Stimulated activated CD8-positive, alpha-beta memory T cell treated with anti-CD3 and anti-CD28 coated beads, Interleukin-4, amount 100 ng/mL, for 24 hours (primary cell): Measurements from ENCODE around the gene CBX4.

Source experiments
- DNase-seq: peaks from one replicate; pipeline ENCODE4 v3.0.0-alpha.2; 2020; ENCODE audit warnings: low read depth

The CBX4 gene

DNA sequence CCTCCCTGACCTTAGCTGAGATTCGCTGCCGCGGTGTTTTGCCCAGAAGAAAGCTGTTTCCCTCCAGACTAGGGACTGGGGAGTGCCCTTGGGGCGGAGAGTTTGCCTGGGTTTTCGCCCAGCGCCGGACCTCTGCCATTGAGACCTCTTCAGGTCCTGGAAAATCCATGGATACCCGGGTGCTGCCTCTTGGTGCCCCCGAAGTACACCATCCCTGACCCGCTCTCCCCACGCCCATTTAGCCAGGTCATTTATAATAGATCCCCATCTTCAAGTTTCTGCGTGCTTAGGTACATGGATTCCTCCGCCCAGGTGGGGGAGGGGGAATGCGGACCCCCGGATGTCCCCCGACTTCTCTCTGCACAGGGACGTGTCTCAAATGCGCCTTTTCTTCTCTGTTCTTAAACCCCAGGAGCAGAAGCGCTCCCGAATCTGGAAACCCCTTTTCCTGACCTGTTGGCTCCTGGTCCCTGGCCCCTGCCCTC, 27.3 kb downstream of the CBX4 start:
- no peak for DNase-seq

DNA sequence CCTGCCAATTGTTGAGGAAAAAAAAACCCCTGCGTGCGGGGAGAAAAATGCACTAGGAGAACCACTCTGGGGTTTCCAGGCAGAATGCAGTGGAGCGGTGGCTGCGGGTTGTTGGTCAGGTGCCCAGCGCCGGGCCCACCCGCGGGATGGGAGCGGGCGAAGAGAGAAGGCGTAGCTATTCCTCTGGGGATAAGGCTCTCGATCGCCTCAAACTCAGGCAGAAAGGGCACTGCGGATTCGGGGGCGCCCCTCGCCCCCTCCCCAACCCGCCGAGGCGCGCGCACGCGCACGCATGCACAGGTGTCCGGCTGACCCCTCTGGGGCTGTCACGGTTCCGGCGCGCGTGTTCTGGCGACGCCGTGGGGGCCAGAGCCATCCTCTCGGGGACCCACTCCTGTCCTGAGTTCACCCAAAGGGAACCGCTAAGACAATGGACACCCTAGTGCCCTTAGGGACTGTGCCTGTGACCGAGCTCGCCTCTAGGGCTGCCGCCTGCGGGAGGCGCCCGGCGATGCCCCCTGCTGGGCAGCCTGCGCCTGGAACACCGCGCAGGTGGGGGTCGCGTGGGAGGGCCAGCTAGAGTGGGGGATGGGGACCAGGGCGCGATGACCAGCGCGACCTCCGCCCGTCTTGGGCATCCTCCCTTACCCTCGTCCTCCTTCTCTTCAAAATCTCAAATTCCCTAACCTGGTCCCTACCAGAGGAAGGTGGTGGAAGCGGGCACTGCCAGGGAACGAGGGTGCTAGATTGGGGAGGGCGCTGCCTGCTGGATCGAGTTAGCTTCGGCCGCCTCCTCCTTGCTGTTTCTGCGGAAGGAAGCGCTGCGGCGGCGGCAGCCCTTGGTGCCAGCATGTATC, 28.0 kb downstream of the CBX4 start:
- no peak for DNase-seq

- peak; percentile 65 for DNase-seq
Measured at GRCh38 chr17:79810130-79811010, 28.9 kb downstream of the CBX4 start.

DNA sequence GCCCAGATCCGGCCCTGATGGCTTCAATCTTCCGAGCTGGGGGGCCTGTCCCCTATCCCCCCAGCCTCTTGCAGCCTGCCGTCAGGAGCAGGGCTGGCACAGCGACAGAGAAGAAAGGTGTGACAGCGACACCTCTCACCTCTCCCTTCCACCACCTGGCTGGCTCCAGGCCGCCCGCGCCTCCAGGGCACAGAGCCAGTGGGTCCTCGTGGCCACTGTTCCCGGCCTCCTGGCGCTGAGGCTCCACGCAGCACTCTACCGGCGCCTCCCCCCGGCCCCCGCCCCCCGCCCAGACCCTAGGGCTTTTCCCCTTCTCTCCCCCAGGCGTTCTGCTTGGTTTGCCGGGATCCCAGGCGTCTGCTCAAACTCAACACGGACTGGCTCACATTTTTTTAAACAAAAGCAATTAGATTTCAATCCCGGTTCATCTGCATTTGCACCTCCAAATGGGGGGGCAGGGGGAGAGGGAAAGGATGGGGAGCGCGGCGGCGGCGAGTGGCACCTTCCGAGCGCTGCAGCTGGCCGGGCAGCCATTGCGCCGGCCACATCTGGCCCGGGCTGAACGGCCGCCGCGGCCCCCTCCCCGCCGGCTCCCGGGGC, 29.6 kb downstream of the CBX4 start:
- DNase-seq = no peak

- no peak for DNase-seq
Measured at GRCh38 chr17:79808763-79809529, 30.3 kb downstream of the CBX4 start.

DNA sequence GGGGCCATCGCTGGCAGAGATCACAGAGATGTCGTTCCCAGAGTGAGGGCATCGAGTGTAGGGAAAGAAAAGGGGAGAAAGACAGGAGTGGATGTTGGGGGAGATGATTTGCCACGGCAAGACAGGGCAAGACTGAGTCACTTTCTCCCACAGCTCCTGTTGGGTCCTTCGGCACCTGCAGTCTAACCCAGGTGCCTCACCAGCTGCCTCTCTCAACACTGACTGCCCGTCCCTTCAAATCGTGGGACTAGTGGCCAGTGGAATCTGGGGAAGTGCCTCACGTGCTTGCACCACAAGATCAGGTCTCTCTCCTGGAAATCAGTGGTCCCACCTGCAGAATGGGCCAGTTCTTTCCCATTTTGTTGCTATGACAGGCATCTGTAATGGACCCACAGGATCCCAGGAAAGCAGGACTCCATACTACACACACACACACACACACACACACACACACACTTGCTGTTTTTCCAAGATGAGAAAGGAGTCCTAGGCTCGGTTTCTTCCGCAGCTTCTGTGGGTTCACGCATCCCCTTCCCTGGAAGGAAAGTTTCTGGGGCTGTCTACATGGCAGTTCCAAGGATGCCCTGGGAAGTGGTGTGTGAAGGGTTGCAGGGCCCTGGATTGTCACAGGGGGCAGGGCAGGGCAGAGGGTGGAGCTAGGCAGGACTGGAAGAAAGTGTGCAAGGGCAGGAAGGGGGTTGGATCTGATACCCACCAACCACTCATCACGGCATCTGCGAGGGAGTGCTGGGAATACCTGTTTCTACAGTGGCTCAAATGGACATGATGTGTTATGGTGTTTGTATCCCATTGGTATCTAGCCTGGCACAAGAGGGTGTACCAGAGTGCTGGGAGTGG, 32.1 kb downstream of the CBX4 start:
- DNase-seq = no peak

DNA sequence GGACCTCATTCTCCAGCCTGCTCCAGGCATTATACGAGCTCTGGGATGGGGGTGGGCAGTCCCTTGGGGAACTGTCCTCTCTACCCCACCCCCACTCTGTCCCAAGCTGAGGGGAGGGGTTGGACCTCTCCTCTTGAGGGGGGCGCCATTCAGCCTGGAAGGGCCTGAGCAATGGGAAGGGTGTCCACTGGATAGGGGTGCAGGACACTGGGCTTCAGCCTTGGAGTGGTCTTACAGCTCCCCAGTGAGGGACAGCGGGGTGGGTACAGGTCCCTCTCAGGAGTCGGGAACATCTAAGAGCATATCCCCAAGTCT, 32.8 kb downstream of the CBX4 start:
- DNase-seq = no peak

DNA sequence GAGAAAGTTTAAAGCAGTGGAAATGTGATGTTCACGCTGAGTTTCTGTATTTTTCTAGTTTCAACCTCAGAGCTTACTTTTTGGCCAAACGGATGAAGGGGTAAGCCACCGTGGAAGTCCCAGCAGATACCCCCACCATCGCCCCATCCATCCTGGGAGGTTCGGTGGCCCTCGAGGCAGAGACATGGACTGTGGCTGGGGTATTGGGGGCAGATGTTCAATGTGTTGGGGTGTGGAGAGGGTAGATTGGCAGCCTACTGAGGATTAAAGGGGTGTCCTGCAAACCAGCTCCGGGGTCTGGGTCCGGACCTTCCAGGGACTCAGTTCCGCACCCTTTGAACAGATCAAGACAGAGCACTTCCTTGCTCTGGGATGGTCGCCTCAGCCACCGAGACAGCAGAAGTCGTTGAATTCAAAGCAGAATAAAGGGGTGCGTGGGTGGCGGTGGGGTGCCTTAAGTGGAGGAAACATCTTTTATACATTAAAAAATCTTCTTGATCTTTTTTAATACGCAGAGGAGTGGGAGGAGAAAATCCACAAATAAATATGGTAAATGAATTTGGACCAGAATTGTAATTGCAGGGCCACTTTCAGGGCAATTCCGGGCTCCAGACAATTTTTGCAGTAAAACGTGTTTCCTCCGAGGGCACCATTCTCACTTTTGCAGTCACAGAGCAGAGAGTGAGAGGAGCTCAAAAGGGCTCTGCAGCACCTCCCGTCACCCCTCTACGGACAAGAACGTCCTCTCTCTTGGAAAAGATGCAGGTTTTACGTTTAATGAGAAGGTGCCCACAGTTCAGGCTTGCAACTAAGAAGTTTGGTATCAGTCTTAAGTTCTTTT, 34.2 kb downstream of the CBX4 start:
- no peak for DNase-seq

GRCh38 chr17:79803997-79804855, 35.0 kb downstream of the CBX4 start:
- DNase-seq = peak; percentile 58

DNA sequence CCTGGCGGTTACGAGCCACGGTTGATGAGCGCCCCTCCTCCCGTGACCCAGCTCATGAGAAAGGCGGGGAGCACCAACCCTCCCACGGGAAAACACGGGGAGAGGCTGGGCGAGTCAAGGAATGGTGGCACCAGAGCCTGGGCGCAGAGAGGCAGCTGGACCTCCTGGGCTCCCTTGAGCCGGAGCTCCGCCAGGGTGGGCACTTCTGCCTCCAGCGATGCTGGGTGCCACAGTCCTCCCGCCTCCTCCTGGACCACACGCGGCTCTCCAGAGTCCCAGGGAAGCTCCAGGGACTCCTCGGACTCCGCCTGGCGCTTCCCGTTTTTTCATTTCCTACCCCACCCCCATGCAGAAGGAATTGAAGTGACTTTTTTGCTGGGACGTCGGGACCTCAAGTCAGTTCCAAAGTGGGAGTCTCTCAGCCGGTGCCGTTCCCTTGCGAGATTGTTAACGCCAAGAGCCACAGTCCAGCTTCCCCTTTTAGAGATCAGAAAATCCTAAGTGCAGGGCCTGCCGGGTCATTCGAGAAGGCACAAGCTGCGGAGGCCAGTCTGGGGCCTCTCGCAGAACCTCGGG, 35.7 kb downstream of the CBX4 start:
- no peak for DNase-seq

DNA sequence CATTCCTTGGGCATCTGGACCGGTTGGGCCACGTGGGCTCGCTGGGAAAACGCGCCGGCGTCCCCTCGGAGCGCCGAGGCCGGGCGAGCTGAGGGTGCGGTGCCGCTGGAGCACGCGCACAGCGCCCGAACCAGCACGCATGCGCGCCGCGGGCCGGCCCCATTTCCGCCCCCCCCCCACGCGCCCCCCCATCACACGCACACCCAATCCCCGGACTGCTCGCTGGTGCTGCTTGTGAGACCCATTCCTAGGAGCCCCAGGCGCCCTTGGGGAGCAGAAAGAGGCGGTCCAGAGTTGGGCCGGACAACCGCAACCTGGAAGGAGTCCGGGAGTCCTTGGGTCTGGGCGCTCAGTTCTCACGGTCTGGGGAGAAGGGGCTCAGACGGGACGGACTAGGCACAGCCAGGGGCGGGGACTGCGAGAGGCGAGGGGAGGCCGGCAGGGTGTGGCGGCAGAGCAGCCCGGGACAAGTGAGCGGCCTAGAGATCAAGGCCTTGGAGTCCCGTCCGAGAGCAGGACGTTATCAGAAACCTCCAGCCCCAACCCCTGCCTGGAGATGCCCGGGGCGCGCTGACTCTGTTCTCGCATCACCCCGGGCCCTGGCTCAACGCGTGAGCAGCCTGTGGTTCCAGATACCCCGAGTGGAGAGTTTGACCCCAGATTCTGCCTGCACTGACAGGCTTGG, 36.4 kb downstream of the CBX4 start:
- DNase-seq = no peak

GRCh38 chr17:79802039-79802735, 37.1 kb downstream of the CBX4 start:
- no peak for DNase-seq

GRCh38 chr17:79801156-79802038, 37.8 kb downstream of the CBX4 start:
- no peak for DNase-seq

DNA sequence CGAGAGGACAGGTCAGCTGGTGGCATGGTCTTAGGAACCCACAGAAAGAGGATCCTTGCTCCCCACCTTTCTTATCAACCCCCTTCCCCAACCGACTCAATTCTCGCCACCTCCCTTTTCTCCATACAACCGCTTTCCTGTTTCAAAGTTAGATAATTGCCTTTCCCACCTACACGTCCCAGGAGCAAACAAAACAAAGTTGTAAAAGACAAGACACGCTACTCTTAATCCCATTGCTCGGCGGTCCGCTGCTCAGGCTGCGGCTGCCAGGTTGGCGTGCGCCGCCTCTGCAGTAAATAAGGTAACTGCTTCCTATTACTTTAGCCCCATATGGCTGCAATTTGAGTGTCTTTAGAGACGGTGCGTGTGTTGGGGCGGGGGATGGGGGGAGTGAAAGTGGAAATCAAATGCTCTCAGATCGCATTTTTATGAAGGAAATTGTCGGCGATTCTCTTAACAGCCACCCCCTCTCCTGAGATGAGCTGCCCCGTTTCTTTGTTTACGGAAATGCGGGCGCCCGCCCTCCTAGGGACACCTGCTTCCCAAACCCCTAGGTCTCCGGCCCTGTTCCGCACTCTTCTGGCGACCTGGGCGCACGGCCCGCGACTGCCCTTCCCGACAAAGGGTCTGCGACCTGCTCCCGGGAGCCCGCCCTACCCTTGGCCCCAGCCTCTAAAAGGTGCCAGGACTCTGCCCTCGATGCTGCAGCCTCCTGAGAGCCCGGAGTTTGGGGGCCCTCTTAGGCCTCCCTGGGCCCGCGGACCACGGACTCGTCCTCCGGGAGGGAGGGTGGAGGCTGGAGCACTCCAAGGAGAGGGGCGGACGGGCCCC, 38.7 kb downstream of the CBX4 start:
- no peak for DNase-seq

DNA sequence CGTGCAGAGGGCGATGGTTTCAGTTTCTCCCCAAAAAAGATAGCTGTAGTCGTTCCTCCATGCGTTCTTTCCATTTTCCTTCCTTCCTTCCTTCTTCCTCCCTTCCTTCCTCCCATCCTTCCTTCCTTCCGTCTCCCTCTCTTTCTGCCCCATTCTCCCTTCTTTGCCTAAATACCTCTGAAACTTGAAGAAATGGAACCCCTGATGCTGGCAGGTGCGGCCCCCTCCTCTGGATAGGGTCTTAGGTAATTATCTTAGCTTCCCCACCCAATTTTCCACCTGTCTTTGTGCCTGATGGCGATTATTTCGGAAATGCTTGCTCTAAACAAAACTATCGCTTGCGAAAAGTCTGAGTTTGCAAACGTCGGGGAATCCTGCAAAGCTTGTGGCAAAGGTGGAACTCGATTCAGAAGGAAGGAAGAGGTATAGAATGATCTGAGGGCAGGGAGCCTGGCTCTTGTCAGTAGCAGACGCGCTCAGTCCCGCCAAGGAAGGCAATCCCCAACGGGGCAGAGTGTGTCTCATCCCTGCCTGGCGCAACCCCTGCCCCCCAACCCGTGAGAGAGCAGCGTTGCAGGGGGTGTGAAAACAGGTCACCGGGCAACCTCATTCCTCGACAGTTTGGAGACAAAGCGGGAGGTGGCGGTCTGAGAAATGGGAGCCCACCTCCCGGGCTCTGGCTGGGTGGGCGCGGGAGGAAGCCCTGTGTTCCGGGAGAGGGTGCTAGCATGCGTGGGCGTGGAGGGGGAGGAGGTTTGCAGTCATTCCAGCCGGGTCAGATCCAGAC, 39.5 kb downstream of the CBX4 start:
- DNase-seq = no peak
